K562 (cell line): Measurements from ENCODE around the gene BAHD1. TPM values are rescaled to one million over a fixed set of nuclear protein-coding genes. Genes with fewer than 3 reads are reported as not detected.

Experiments used
- BRD4 ChIP-seq: fragments of 200-600 bp; sonication (generic); IDR thresholded peaks from 2 replicates; pipeline ENCODE4 v1.6.1; 2017; ENCODE audit warnings: inconsistent platforms
- CAMTA2 ChIP-seq: fragments of 250-450 bp; sonication (Bioruptor Pico); conservative IDR thresholded peaks from 2 replicates; pipeline ENCODE4 v1.5.1; 2022
- CHD7 ChIP-seq: fragments of 200-600 bp; sonication (generic); IDR thresholded peaks from one replicate; pipeline ENCODE4 v1.6.1; 2012; ENCODE audit warnings: mild to moderate bottlenecking, low read depth, low read length, inconsistent platforms
- GATAD2A ChIP-seq: fragments of 450-650 bp; IDR thresholded peaks from 2 replicates; pipeline ENCODE4 v1.6.1; 2017
- KDM4B ChIP-seq, 2 experiments: fragments of 450-650 bp in 1 of 2; sonication (generic) in 1 of 2; IDR thresholded peaks; 2 replicates each; pipeline ENCODE4 v1.6.1; 2016 to 2017; ENCODE audit warnings: borderline replicate concordance in 2 of 2, antibody characterized with exemption in 1 of 2, low read depth in 1 of 2, mild to moderate bottlenecking in 1 of 2
- KLF13 ChIP-seq: fragments of 450-650 bp; IDR thresholded peaks from 2 replicates; pipeline ENCODE4 v1.6.1; 2016; ENCODE audit warnings: missing genetic modification characterization, low read depth, mild to moderate bottlenecking, missing compliant biosample characterization, moderate library complexity, borderline replicate concordance
- MAZ ChIP-seq, 2 experiments: fragments of 450-650 bp in 1 of 2; sonication (generic) in 1 of 2; formaldehyde crosslinking; IDR thresholded peaks in 1 of 2; conservative IDR thresholded peaks in 1 of 2; 2 replicates each; pipeline versions ENCODE4 v1.4.0 to v1.5.0; 2020; ENCODE audit warnings: mild to moderate bottlenecking in 1 of 2, missing genetic modification reagents in 1 of 2
- MEF2A ChIP-seq: IDR thresholded peaks from 2 replicates; pipeline ENCODE4 v1.6.1; 2011; ENCODE audit warnings: low read depth, mild to moderate bottlenecking, low read length, moderate library complexity; ENCODE audit not compliant: control insufficient read depth
- PTTG1 ChIP-seq: fragments of 450-650 bp; IDR thresholded peaks from 2 replicates; pipeline ENCODE4 v1.6.1; 2016; ENCODE audit warnings: low read depth, mild to moderate bottlenecking, missing genetic modification characterization, missing compliant biosample characterization
- TCFL5 ChIP-seq: fragments of 250-450 bp; sonication (Bioruptor Pico); conservative IDR thresholded peaks from 2 replicates; pipeline ENCODE4 v1.6.1; 2021; ENCODE audit warnings: mild to moderate bottlenecking, moderate library complexity, matching md5 sums
- USF2 ChIP-seq: sonication (generic); formaldehyde crosslinking; IDR thresholded peaks from 2 replicates; pipeline ENCODE4 v1.5.0; 2020; ENCODE audit warnings: missing genetic modification reagents
- ZBTB33 ChIP-seq: sonication (generic); formaldehyde crosslinking; IDR thresholded peaks from 2 replicates; pipeline ENCODE4 v1.8.1; 2023; ENCODE audit warnings: mild to moderate bottlenecking, missing genetic modification reagents
- polyA plus RNA-seq, 8 experiments: library from polyadenylated mRNA; depleted of rRNA in 4 of 8; stranded (reverse) in 5 of 8; unstranded in 3 of 8; fragments of >200 nt; fragmentation: Nextera tagmentation in 2 of 8; fragmentation: Illumina TruSeq in 1 of 8; extraction: Ambion mirVana in 2 of 8; extraction: Trizol in 1 of 8; gene quantifications; 2 replicates each; pipeline versions ENCODE4 v1.2.1 to v1.2.3, GENCODE V29; 2011 to 2014; ENCODE audit warnings: inconsistent platforms in 1 of 8, missing spikeins in 1 of 8
- total RNA-seq, 7 experiments: library from RNA; depleted of rRNA in 6 of 7; stranded (reverse); fragments of >200 nt in 6 of 7; fragmentation: Illumina TruSeq in 2 of 7; extraction: Trizol in 2 of 7; gene quantifications; 2 replicates each; pipeline versions ENCODE4 v1.2.1 to v1.2.3, GENCODE V29; 2011 to 2021; ENCODE audit warnings: low replicate concordance in 1 of 7

The BAHD1 gene
- total and polyA plus RNA-seq, 9 of the 15 experiments (the other 6 are each of a cell fraction or from before 2014, with no cell fraction given), result 0.55 to 38.5 (median 11.5) TPM

- no peak for TF ChIP-seq CHD7
- TF ChIP-seq KDM4B (IDR thresholded peaks at IDR 0.05; ENCODE audit: borderline replicate concordance in 2 of 2, low read depth in 1 of 2), result 0 out of 4 replicates have a peak, but pooled peaks of 1 of the 2 experiments have one; percentile 32
- TF ChIP-seq TCFL5 (CRISPR knock-in tag), result no peak
- TF ChIP-seq MEF2A, result no peak
- TF ChIP-seq ZBTB33, result no peak
- no peak for TF ChIP-seq KLF13
- no peak for TF ChIP-seq USF2 (CRISPR knock-in tag)
- no peak for TF ChIP-seq CAMTA2 (CRISPR knock-in tag)
- no peak for TF ChIP-seq PTTG1
- TF ChIP-seq GATAD2A, result no peak
- TF ChIP-seq MAZ (CRISPR knock-in tag; conservative IDR thresholded peaks at IDR 0.05 in 1 of 2, IDR thresholded peaks at IDR 0.05 in 1 of 2), result peak; percentile 26 to 59; a peak in 2 of 4 replicates
- TF ChIP-seq BRD4, result peak; percentile 45; the same call in 1 of the 2 replicates
Measured at GRCh38 chr15:40436116-40436891, 4.4 kb upstream of the BAHD1 start (continued).
